Astrocyte (in vitro differentiated cells and primary cell): Measurements from ENCODE around the gene LYG1.

Experiments
- CTCF ChIP-seq: IDR thresholded peaks from 2 replicates; pipeline ENCODE4 v1.5.1; 2011; ENCODE audit warnings: low read depth, mild to moderate bottlenecking, inconsistent platforms, low read length, moderate library complexity; ENCODE audit not compliant: insufficient read depth
- EZH2 ChIP-seq: IDR thresholded peaks from 2 replicates; pipeline ENCODE4 v1.6.1; 2012; ENCODE audit warnings: mild to moderate bottlenecking, low read length, inconsistent platforms; ENCODE audit not compliant: insufficient read depth

- TF ChIP-seq CTCF (no peak), EZH2 (no peak)
Observed at GRCh38 chr2:99338029-99338585, 37.1 kb upstream of the LYG1 start.
